HG03095 (cell line): ENCODE data around the gene PLCG1.

Experiments
- ATAC-seq: cut with Tn5 transposase; IDR thresholded peaks from one replicate; pipeline ENCODE4 v1.9.1; 2021; ENCODE audit warnings: moderate library complexity; ENCODE audit not compliant: unreplicated experiment

The PLCG1 gene

GRCh38 chr20:41176711-41177552, 39.6 kb downstream of the PLCG1 start:
- no peak for ATAC-seq

- ATAC-seq: no peak
Measured at GRCh38 chr20:41177636-41178035, 40.3 kb downstream of the PLCG1 start.

- no peak for ATAC-seq
Measured at GRCh38 chr20:41178495-41178894, 41.2 kb downstream of the PLCG1 start.

GRCh38 chr20:41178904-41179432, 41.6 kb downstream of the PLCG1 start:
- ATAC-seq: no peak

- no peak for ATAC-seq
Measured at GRCh38 chr20:41179961-41180360, 42.6 kb downstream of the PLCG1 start.

GRCh38 chr20:41180599-41181333, 43.4 kb downstream of the PLCG1 start:
- no peak for ATAC-seq

GRCh38 chr20:41181567-41181966, 44.2 kb downstream of the PLCG1 start:
- ATAC-seq: no peak

- no peak for ATAC-seq
Measured at GRCh38 chr20:41182296-41183212, 45.2 kb downstream of the PLCG1 start.

GRCh38 chr20:41183391-41183790, 46.0 kb downstream of the PLCG1 start:
- no peak for ATAC-seq

- no peak for ATAC-seq
Measured at GRCh38 chr20:41183831-41184230, 46.5 kb downstream of the PLCG1 start.

- ATAC-seq: no peak
Measured at GRCh38 chr20:41185013-41185757, 47.8 kb downstream of the PLCG1 start.

- ATAC-seq: no peak
Measured at GRCh38 chr20:41187668-41188067, 50.3 kb downstream of the PLCG1 start.

- no peak for ATAC-seq
Measured at GRCh38 chr20:41191562-41192500, 54.5 kb downstream of the PLCG1 start.

GRCh38 chr20:41192575-41192974, 55.2 kb downstream of the PLCG1 start:
- ATAC-seq: no peak

- no peak for ATAC-seq
Measured at GRCh38 chr20:41196653-41197225, 59.4 kb downstream of the PLCG1 start.

GRCh38 chr20:41198443-41198842, 61.1 kb downstream of the PLCG1 start:
- ATAC-seq: no peak

- no peak for ATAC-seq
Measured at GRCh38 chr20:41200446-41201202, 63.3 kb downstream of the PLCG1 start.

GRCh38 chr20:41201760-41202159, 64.4 kb downstream of the PLCG1 start:
- ATAC-seq: no peak
